NCI-H1694 (cell line): ENCODE measurements around the gene HES6.
A peak's percentile ranks its signal among the peaks of the same experiment; 100 is the strongest.
"Not testable (repeated sequence)": the region's sequence is repeated elsewhere in the genome, so short reads cannot be mapped to it uniquely, and the experiment has no call there.

Source experiments
- DNase-seq: peaks from one replicate; lab custom pipeline; 2025; lab: John Stamatoyannopoulos, UW

Gene HES6

GRCh38 chr2:238239863-238240756 is at the start of gene HES6:
Gene HES6, minus strand, starts transcription at chr2:238240038. Its CDS starts 133 bp downstream, at chr2:238239905.
- DNase-seq, result peak; percentile 74

GRCh38 chr2:238289574-238289973 is 49.7 kb upstream of the HES6 start:
- no peak for DNase-seq

GRCh38 chr2:238288650-238289573 is 49.1 kb upstream of the HES6 start:
- peak; percentile 99 for DNase-seq

- peak; percentile 34 for DNase-seq
These were observed 48.2 kb upstream of the HES6 start, which contains the start of gene PER2 for GRCh38 chr2:238287737-238288649. Gene PER2, minus strand, starts transcription at chr2:238288610. Its CDS starts 10,674 bp downstream, at chr2:238277936.

GRCh38 chr2:238286987-238287736 is 47.3 kb upstream of the HES6 start:
- no peak for DNase-seq

- peak; percentile 65 for DNase-seq
These were observed 46.7 kb upstream of the HES6 start for GRCh38 chr2:238286551-238286950.

- no peak for DNase-seq
These were observed 46.3 kb upstream of the HES6 start for GRCh38 chr2:238286095-238286494.

GRCh38 chr2:238285653-238286082 is 45.8 kb upstream of the HES6 start:
- no peak for DNase-seq

GRCh38 chr2:238284802-238285515 is 45.1 kb upstream of the HES6 start:
- DNase-seq, result no peak

- no peak for DNase-seq
These were observed 43.3 kb upstream of the HES6 start for GRCh38 chr2:238282861-238283738.

GRCh38 chr2:238281826-238282480 is 42.1 kb upstream of the HES6 start:
- DNase-seq, result no peak

GRCh38 chr2:238280083-238280825 is 40.4 kb upstream of the HES6 start:
- no peak for DNase-seq

GRCh38 chr2:238279324-238279682 is 39.5 kb upstream of the HES6 start:
- DNase-seq, result no peak

- no peak for DNase-seq
These were observed 38.9 kb upstream of the HES6 start for GRCh38 chr2:238278626-238279323.

GRCh38 chr2:238277695-238278094 is 37.9 kb upstream of the HES6 start:
- DNase-seq, result no peak

- no peak for DNase-seq
These were observed 34.5 kb upstream of the HES6 start for GRCh38 chr2:238274152-238274865.

- DNase-seq, result not testable (repeated sequence)
These were observed 33.6 kb upstream of the HES6 start for GRCh38 chr2:238273433-238273832.
